Brain pericyte (primary cell): ENCODE data around the gene RGS4.
"Not testable (repeated sequence)": the region's sequence is repeated elsewhere in the genome, so short reads cannot be mapped to it uniquely, and the experiment has no call there.

ENCODE experiments used
- DNase-seq: peaks from one replicate; pipeline ENCODE4 v3.0.0-alpha.2; 2012; ENCODE audit warnings: low read depth, low spot score

The RGS4 gene

DNA sequence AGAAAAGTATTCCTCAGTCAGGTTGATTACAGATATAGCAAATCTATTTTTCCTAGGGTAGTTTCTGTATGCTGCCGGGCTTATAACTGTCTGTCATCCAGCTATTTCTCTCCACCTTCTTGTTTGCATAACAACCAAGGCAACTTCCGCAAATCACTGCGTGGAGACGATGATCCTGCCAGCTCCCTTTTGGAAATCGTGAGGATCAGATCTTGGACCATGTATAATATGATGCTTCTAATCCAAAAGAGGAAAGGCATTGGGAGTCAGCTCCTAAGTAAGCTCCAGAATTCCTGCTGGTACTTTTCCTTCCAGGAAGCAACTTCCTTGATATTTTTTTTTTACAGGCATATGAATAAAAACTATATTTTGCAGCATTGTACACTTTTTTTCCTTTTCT, 445 bp upstream of the RGS4 start:
- DNase-seq: no peak

DNA sequence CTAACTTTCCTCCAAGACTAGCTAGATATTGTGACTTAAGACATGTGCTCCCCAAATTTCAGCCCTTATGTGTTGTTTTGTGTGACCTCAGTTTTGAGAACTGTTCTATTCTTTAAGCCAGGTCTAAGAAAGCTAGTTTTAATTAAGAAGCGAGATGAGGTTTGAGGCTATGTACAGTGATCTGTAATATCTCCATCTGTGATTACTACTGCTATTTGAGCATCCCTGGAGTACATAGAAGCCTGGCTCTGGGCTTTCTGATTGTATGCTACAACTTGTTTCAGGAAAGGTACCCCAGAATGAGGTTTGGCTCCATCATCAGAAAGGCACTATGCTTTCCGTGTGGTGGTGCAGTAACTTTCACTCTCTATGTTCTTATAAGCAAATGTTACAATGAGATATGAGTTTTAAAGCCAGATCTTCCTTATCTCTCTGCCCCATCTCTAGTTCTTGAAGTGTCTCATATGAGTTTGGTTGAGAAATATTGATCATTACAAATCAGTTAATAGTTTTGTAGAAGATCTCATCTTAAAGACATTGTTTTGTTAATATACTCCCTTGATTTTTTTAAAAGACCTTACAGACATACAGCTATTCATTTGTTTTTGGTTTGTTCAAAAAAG, 605 bp downstream of the RGS4 start:
- DNase-seq: no peak

DNA sequence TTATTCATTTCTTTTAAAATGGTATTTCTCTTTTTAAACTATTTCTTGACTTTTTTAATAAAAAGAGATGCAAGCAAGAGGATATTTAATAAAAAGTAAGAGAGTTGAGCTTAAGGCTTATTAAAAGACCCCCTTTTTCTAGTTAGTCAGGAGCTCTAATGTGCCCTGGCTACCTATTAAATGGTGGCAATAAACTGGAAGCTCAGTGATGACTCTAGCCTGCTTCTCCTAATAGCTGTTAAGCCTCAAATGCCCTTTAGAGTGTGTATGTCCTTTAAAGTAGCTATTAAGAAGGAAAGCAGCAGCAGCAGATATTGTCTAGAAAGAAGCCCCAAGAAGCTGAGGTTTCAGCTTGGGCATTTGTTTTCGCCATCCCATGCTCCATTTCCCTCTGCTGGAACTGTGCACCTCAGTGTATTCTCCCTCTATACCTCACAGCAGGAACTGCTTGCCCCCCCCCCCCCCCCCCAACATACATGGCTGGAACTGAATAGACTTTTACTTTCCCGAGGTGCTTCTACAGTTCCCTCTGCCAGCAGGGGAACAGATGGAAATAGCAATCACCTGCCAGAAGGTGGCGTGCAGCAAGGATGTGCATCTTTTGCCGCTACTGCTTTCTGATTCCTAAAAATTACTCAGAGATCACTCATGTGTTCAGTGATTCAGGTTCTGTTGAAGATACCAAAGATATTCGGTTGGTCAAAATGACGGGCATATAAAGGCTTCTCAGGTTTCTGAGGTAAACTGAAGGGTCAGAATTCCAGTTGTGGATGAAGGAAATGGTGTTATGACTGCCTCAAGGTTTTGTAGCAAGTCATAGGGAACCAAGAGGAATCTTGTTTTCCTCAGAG, 2.5 kb downstream of the RGS4 start:
- peak; percentile 60 for DNase-seq

DNA sequence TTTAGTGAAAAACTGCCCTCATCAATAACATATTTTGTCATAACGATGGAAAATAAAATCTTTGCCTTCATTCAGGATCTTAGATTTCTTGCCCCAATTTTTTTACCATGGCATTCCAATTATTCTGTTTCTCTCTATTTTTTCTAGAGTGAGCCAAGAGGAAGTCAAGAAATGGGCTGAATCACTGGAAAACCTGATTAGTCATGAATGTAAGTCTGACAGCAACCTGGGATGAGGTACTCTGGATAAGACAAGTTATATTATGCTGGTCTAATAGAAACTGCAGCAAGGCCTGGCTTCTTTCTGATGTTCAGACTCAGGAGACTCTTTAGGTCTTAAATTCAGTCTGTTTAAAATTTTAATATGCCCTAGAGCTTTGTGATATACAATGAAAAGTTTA, 3.5 kb downstream of the RGS4 start:
- no peak for DNase-seq

DNA sequence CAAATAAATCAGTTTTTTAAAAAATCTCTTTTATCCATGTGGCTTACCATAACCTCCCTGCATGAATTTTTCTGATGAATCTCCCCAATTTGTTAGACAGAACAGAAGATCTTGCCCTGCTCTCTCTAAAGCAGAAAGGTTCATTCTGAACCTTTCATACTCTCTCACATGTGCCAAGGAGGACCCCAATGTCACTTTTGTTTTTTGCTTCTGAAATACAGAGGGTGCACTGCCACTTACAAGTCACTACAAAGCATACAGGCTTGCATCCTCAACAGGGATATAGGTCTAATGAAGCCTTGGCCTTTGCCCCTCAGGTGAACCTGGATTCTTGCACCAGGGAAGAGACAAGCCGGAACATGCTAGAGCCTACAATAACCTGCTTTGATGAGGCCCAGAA, 4.8 kb downstream of the RGS4 start:
- no peak for DNase-seq

DNA sequence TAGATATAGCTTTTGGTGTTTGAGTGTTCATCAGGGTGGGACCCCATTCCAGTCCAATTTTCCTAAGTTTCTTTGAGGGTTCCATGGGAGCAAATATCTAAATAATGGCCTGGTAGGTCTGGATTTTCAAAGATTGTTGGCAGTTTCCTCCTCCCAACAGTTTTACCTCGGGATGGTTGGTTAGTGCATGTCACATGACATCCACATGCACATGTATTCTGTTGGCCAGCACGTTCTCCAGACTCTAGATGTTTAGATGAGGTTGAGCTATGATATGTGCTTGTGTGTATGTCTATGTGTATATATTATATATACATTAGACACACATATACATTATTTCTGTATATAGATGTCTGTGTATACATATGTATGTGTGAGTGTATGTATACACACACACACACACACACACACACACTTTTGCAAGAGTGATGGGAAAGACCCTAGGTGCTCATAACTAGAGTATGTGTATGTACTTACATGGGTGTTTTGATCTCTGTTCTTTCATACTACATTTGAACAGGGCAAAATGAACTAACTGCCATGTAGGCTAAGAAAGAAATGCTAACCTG, 5.6 kb downstream of the RGS4 start:
- DNase-seq: no peak

DNA sequence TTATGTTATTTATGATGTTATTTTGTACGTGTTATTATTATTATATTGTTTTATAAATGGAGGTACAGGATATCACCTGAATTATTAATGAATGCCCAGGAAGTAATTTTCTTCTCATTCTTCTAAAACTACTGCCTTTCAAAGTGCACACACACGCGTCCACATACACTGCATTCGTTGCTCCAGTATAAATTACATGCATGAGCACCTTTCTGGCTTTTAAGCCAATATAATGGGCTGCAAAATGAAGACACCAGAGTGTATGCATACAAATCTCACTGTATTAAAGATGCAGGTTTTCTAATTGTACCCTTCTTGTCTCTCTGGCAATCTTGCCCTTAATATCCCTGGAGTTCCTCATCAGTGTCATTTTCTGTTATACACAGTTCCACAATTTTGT, 6.9 kb downstream of the RGS4 start:
- no peak for DNase-seq

DNA sequence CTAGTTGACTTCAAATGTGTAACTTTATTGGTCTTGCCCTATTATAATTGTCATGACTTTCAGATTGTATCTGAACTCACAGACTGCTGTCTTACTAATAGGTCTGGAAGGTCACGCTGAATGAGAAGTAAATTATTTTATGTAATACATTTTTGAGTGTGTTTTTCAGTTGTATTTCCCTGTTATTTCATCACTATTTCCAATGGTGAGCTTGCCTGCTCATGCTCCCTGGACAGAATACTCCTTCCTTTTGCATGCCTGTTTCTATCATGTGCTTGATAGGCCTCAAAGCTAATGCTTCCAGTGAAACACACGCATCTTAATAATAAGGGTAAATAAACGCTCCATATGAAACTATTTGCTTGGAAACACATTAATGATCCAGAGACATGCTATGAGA, 7.3 kb downstream of the RGS4 start:
- no peak for DNase-seq

DNA sequence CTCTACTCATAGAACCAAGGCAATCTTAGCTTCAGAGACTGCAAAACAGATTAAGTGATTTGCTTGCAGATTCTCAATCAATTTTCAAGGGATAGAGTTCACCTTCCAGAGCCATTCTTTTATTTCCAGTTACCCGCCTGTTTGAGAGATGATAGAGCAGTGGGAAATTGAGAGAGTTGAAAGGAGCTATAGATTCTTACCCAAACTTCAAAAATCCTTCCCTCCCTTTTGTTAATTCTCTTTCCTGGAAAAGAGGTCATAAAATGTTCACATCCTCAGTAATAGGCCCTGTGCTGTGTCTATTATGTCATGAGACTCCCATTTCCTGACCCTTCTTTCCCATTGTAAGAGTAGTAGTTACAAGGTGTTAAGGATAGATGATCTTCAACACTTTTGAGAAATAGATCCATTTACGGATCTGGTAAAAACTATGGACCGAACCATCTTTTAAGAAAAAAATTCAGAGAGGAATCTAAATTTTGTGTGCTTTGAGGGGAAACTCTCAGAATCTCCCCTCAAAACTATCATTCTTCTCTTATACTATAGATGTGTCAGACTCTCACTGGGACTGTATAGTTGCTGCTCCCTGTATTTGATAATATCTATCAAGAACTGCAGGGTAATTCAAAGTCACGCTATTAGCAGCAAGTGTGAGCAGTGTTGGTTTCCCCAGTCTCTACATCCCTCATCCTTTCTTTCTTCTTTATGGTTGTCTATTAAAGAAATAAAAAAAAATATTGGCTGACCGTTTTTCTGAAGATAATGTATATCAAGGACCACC, 8.0 kb downstream of the RGS4 start:
- no peak for DNase-seq

DNA sequence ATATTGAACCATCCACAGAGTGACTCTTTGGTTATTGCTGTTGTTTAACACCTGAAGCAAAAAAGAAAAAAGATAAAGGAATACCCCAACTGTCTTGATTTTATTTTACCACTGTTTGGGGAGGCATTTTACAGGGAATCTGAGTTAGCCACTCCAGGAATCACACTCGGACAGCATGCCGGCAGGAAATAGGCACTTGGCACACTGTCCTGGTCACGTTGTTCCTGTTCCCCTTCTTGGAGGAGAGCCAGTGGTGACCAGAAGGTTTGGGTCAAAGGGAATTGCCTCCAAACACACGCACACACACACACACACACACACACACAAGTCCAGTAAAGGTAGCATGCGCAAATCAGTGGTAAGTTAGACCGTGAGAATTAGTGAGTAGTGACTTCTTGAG, 13.8 kb downstream of the RGS4 start:
- DNase-seq: no peak

DNA sequence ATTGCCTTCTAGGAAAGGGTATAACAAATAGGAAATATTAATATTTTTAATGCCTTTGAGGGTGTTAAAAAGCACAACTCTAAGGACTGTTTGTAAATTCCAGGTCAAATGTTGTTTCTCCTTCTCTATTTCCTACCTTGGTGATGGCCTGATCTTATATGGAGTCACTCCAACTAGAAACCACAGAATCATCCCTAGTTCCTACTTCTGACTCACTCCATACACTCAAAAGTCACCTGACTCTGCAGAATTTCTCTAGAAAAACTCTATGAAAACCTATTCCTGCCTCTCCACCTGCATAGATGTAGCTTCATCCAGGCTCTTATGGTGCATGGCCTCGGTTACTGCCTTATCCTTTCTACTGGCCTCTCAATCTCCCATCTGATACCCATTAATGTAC, 14.5 kb downstream of the RGS4 start:
- no peak for DNase-seq

DNA sequence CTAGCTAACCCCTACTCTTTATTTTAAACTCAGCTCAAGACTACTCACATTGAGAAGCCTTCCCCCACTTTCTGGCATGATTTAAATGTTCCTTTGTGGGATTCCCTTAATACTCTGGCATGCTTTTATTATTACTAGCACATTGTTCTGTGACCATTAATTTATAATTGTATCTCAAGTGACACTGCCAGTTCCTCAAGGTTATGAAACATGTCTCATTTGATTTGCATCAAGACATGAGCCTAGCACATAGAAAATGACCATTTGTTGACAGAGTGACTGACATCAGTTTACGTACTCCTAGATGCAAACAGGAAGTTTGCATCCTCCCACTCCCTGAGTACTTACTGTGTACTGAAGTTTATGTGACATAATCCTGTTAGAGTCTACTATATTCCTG, 15.2 kb downstream of the RGS4 start:
- DNase-seq: no peak

DNA sequence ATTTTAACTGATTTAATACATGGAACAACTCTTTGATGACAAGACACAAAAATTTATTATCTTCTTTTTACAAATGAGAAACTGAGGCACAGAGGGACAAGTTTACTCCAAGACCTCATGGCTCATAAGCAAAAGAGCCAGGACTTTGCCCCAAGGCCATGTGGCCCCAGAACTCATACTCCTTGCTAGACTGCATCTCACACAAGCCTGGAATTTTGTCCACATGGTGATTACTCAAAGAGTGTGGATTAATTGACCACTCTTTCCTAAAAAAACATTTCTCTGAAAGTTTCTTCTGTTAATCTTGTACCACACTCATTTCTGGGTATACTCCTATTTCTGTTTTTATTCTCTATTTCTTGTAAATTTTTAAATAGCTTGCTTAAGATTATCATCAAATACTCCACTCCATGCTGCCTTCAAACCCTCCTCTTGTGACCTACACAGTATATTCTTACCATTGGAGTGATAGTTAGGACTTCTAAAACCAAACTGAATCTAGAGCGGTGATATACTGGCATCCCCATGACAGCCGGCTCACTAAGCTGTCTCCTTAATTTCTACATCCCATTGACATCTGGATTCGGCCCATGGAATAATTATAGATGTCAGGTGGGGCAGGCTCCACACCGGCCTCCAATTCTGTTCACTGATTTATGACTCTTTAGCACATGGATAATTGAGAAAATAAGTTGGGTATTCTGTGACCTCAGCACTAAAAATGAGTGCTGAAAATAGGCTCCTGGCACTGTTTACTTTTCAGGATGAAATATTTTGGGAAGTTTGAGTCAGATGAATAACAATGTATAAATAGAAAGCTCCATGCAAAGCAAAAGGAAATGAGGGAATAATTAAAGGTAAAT, 16.1 kb downstream of the RGS4 start:
- no peak for DNase-seq

DNA sequence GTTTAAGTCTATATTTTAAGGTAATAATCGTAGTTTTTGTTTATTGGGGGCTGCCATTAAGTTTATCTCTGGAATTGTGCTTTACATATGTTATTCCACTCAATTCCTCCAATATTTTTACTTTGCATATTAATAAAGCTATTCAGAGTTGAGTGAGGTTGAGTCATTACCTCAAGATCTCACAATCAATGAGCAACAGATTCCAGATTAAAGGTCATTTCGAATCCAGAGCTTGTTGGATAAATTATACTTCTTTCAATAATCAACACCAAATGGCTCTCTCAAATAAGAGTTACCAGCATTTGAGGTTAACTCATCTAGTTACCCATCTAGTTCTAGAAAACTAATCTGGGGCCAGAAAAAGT, 16.7 kb downstream of the RGS4 start:
- DNase-seq: no peak

DNA sequence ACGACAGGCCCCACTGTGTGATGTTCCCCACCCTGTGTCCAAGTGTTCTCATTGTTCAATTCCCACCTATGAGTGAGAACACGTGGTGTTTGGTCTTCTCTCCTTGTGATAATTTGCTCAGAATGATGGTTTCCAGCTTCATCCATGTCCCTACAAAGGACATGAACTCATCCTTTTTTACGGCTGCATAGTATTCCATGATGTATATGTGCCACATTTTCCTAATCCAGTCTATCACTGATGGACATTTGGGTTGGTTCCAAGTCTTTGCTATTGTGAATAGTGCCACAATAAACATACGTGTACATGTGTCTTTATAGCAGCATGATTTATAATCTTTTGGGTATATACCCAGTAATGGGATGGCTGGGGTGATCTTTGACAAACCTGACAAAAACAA, 20.0 kb downstream of the RGS4 start:
- DNase-seq: not testable (repeated sequence)

DNA sequence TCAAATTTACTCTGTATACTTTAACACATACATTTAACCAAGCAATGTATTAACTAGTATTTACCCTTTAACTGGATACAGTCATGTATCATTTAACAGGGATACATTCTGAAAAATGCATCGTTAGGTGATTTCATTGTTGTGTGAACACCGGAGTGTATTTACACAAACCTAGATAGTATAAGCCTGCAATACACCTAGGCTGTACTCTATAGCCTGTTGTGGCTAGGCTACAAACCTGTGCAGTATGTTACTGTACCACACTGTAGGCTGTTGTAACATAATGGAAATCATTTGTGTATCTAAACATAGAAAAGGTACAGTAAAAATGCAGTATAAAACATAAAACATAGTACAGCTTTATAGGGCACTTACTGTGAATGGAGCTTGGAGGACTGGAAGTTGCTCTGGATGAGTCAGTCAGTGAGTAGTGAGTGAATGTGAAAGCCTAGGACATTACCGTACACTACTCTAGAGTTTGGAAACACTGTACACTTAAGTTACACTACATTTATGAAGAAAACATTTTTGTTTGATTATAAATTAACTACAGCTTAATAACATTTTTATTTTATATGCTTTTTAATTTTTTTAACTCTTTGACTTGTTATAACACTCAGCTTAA, 21.3 kb downstream of the RGS4 start:
- DNase-seq: no peak

DNA sequence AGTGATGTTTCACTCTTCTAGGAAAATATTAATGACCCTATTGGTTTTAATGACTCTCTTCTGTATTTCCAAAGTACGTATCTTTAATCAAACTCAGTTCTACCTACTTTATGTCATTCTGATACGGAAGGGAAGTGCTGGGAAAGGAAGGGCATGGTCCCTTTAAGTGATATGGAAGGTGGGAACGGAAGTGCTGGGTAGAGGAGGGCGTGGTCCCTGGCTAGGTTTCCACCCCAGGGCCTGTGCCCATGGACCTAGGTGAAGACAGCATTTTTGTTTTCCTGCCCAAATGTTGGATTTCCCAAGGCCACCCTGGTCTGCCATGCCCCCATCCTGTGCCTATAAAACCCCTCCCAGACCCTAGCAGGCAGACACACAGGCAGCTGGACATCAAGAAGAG, 24.0 kb downstream of the RGS4 start:
- DNase-seq: no peak

DNA sequence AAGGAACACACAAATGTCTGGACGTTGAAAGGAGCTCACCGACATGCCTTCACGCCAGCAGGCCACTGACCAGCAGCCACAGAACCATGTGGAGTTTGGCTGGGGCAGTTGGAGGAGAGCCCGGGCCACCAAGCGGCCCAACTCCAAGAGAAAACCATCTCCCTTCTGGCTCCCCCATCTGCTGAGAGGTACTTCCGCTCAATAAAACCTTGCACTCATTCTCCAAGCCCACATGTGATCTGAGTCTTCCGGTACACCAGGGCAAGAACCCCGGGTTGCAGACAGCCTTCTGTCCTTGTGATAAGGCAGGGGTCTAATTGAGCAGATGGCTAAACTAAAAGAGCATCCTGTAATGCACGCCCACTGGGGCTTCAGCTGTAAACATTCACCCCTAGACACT, 24.4 kb downstream of the RGS4 start:
- DNase-seq: no peak

DNA sequence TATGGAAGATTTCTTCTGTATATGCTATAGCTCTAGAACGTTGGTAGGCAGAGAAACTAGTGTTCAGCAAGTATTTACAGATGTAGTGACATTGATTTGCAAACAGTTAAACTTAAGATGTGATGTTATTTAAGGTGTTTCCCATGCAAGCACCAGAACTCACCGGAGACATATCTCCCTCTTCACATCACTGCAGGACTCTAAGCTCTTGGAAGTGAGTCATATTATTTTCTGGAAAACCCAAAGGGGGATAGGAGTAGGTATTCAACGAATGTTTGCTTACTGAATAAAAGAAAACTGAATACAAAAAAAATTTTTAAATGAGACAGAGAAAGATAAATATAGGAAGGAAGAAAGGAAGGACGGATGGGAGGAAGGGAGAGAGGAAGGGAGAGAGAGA, 25.0 kb downstream of the RGS4 start:
- no peak for DNase-seq

DNA sequence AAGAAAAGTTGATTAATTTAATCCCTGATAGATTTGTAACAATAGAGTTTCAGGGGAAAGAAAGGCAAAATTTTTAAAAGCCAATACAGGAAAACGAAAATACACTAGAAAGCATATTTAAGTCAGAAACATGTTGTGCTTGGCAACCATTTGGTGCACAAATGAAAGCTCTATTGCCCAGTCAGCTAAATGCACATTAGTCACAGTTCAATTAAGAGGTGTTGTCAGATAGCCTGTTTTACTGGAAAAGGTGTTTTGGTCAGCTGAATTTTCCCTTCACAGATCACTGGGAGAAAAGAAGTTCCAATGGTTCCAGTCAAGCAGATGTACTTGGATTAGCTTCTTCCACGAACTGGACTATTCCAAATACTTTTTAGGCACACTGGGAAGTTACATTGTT, 25.4 kb downstream of the RGS4 start:
- no peak for DNase-seq

DNA sequence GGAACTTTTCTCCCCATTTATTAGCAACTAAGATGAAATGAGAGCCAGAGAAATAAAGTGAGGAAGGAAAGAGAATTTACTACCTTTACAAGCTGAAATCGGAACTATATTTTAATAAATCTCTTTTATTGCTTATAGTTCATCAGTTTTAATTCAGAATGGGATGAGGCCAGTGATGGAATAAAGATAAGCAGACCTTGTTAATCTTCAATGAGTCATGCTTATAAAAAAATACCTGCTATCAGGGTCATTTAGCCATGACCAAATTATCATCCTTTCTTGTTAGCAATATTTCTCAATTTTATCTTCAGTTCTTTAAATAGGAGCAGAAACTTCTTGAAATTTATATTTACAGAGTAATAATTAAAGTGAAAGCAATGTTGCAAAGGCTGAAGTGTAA, 26.1 kb downstream of the RGS4 start:
- DNase-seq: no peak
